DMS153 treated with DMSO at 0.1 percent for 48 hours (cell line): Measurements from ENCODE around the gene KRT71.

ENCODE experiments used
- DNase-seq: peaks from one replicate; lab custom pipeline; 2025; ENCODE audit not compliant: unreplicated experiment; lab: John Stamatoyannopoulos, UW

KRT71 gene

DNA sequence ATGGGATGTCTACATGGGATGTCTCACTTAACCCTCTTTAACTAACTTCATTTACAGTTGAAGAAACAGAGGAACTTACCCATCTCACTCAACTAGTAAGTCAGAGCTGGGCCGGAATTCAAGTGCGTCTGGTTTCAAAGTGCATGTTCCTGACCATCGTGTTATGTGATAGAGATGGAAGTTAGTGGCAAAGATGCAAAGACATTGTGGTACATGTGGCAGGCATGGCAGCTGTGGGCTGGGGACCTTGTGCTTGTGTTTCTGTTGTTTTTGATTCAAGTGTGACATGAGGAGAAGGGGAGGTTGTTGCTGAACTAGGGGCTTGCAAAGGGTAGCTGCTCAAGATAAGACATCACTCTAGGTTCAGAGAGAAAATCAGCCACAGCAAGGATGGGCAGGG, 23.0 kb upstream of the KRT71 start:
- DNase-seq: no peak

DNA sequence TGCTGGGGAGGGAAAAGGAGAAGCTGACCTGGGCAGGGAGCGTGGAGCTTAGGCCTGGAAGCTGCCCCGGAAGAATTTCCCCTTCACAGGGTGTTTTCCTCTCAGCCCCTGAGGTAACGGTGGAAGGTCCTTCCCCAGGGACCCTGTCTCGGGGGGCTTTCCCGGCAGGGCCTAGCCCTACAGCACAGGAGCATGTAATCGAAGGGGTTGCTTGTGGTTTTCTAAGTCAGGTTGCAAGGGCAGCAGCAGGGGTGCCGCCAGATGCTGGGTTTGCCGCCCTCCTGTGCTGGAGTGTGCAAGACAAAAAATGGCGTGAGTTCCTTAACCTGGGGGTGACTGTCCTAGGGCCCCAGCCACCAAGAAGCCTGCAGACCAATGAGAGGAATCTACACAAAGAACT, 22.3 kb upstream of the KRT71 start:
- DNase-seq: no peak

- DNase-seq: no peak
These were observed 20.8 kb upstream of the KRT71 start, which contains the start of gene KRT74 for GRCh38 chr12:52573743-52574142. TSS of gene KRT74 (minus strand) at chr12:52573843. CDS start at chr12:52573777, 66 bp downstream.

DNA sequence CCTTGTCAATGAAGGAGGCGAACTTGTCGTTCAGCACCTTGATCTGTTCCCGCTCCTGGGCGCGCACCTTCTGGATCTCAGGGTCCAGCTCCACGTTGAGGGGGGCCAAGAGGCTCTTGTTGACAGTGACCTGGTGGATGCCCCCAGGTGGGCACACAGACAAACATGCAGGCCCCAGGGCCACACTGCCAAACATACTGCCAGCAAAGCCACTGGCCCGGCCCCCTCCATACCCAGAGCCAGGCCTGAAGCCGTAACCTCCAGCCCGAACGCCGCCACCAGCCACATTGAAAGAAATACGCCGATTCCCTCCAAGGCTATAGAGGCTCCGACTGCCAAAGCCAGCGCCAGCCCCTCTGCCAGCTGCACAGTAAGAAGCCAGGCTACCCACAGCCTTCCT, 20.4 kb upstream of the KRT71 start:
- DNase-seq: no peak

DNA sequence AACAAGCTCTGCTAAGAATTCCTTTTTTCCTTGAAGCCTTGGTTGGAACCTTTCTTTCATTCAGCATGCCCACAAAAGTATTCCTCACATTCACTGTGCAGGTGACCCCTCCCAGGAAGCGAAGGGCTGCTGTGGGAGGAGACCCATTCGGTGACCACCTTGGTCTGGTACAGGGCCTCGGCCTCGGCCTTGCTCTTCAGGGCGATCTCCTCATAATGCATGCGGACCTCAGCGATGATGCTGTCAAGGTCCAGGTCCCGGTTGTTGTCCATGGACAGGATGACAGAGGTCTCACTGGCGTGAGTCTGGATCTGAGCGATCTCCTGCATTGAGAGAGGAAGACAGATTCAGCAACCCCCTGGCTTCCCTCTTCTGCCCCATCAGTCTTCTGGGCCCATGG, 17.6 kb upstream of the KRT71 start:
- DNase-seq: no peak

DNA sequence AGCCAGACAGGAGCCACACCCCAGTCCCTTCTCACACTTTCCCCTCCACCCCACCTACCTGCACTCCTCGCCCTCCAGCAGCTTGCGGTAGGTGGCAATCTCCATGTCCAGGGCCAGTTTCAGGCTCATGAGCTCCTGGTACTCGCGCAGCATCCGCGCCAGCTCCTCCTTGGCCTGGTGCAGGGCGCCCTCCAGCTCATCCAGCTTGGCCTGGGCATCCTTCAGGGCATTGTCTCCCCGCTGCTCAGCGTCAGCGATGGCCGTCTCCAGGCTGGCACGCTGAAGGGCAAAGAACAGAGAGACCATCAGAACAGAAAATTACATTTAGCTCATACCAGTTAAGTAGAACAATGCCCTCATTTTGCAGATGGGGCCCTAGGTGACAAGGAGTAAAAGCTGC, 15.2 kb upstream of the KRT71 start:
- DNase-seq: no peak

- no peak for DNase-seq
These were observed 13.9 kb upstream of the KRT71 start for GRCh38 chr12:52566847-52567291.

- DNase-seq: no peak
These were observed 11.6 kb upstream of the KRT71 start for GRCh38 chr12:52564582-52564981.

DNA sequence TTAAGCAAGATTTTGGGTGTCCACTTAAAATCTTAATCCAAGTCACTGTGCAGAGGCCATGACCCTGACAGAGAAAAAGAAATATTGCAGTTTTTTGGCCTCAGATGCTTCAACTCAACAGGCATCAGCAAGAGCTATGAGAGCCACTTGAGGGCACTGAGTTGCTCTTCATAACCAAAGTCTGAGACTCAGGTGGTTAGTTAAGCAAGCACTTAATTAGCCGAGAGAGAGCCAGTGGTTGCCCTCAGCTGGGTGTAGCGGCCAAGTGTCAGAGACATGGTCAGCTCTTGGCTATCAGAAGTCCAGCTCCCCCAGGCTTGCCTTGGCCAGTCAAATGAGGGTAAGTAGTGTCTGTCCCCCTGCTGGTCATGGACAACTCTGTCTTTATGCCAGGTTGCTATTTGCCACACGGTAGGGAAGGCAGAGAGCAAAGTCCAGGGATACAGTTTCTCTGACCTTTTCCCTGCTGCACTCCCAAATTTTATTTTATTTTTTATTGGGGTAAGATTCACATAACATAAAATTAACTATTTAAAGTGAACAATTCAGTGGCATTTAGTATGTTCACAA, 9.0 kb upstream of the KRT71 start:
- no peak for DNase-seq

- DNase-seq: no peak
These were observed 7.0 kb upstream of the KRT71 start for GRCh38 chr12:52559979-52560378.

DNA sequence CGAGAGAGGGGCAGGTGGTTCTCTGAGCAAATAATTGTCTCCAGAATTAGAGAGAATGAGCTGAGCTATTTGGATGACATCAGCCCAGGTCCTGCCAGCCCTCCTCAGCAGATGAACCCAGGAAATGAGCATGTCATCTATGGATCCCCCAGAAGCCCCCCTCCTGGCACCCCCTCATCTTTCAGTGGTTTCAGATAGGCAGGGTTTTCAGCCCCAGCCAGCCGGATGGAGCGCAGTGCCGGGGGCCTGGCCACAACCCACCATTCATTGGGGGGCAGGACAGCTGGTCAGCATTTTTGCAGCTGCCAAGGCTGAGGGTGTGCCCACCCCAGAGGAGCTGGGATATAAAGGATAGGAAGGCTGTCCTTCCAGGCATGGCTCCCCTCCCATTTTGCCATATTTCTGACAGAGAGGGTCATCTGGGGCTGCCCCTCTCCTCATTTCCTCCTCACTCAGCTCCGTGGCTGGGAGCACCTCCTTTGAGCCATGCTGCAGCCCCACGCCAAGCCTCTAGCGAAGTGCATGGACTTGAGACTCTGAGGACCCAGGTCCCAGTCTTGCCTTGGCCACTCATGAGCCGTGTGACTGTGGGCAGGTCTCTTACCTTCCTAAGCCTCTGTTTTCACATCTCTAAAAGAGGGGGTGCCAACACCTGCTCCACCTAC, 6.0 kb upstream of the KRT71 start:
- no peak for DNase-seq

- DNase-seq: no peak
These were observed 4.5 kb upstream of the KRT71 start for GRCh38 chr12:52557476-52557875.

DNA sequence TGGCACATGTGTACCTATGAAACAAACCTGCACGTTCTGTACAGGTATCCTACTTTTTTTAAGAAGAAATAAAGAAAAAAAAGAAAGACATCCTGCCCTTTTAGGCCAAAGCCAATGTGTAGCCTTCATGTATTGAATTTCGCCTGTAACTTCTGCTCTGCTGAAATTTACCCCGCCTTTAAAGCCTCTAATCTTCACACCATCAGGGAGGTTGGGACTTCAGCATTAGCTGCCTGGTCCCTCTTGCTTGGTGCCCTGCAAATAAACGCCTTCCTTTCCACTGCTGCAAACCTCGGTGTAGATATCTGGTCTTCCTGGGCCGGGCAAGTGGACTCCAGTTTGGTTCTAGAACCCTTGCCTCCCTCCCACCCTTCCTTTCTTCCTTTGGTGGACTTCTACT, 2.6 kb upstream of the KRT71 start:
- no peak for DNase-seq

DNA sequence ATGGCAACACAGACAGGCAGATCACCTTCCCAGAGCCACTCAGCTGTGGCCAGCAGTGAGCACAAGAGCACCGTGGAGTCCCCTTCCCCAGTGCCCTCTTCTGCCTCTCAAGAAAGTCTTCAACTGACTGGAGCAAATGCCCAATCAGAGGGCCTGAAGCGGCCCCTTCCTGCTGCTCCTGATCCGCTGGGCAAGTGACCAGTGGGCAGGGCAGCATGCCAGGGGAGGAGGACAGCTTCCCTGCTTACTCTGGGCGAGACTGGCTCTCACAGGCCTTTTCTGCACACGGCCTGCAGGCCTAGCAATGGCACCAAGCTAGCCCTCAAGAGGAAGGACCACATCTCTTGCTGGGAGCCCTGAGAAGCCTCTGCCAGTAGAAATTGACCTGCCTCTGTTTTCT, 890 bp downstream of the KRT71 start:
- DNase-seq: no peak

GRCh38 chr12:52551216-52551865, 1.6 kb downstream of the KRT71 start:
- no peak for DNase-seq

DNA sequence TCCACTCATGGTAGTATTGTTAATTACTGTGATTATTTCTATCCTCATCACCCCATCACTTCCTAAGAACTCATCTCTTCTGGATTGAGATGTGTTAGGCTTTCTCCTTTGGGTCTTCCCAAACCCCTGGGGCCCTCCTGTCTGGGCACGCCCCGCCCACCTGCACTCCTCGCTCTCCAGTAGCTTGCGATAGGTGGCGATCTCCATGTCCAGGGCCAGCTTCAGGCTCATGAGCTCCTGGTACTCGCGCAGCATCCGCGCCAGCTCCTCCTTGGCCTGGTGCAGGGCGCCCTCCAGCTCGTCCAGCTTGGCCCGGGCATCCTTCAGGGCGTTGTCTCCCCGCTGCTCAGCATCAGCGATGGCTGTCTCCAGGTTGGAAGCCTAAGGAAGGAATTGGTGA, 6.8 kb downstream of the KRT71 start:
- no peak for DNase-seq

GRCh38 chr12:52543985-52544883, 8.7 kb downstream of the KRT71 start:
- no peak for DNase-seq

DNA sequence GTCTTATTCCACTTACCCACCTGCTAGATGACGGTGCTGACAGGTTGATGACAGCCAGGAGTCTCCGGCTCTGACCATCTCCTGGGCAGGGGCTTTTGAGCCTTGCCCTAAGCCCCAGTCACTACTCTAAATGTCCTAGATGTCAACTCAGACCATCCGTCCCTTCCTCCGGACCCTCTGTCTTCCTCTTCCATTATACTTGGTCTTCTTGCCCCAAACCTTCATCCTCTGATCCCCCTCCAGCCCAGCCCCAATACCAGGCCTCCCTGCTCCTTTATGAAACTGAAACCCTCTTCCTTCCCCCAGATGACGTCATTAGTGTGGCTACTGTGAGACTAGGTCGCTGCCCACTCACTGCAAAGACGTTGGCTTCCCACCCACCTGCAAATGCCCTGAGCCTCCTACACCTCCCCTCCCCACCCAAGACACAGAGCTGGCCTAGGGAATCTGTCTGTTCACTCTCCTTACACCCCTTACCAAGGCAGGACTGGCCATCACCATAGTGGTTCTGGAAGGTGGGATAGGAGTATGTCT, 10.1 kb downstream of the KRT71 start:
- DNase-seq: no peak

DNA sequence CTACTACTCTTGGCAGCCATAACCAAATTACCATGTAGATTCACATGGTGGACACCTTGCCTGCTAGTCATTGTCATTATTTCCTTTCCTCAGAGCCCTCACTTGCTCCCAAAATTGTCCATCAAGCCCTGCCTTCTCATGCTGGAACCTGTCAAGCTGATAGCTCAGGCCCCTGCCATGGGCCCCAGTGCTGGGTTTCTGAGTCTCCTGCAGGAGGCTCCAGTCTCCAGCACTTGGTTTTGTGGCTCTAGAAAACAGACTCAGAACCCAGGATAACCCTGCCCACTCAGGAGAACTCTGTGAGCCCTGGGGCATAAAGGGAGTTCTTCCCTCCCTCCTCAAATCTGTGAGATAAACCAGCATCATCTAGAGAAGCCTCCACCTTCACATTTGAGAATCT, 10.8 kb downstream of the KRT71 start:
- DNase-seq: no peak

GRCh38 chr12:52541709-52542108, 11.2 kb downstream of the KRT71 start:
- DNase-seq: no peak

GRCh38 chr12:52540531-52540930, 12.4 kb downstream of the KRT71 start:
- DNase-seq: no peak
